Fibroblast of skin of left quadriceps (primary cell): Measurements from ENCODE around the gene CRISPLD2.

Experiments
- DNase-seq, 2 experiments: peaks; one replicate each; pipeline ENCODE4 v3.0.0-alpha.2; 2013; ENCODE audit warnings: low read depth in 2 of 2

Gene CRISPLD2

DNA sequence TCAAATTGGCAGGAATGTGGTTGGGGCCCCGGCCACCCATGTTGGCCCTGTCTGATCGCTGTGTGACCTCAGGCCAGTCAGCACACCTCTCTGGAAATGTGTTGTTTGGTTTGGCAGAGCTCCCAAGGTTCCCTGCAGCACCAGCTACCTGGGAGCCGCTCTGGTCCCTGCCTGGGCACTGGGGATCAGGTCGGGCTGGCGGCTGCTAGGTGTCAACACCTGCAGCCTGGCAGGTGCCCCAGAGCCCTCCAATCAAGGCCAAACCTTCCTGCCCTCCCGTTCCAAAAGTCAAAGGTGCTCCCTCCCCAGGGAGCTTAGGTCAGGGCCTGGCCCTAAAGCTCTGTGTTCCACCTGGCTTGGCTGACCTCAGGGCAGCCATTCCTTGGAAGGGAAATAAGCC lies 135.6 kb downstream of the CRISPLD2 start:
- no peak for DNase-seq

DNA sequence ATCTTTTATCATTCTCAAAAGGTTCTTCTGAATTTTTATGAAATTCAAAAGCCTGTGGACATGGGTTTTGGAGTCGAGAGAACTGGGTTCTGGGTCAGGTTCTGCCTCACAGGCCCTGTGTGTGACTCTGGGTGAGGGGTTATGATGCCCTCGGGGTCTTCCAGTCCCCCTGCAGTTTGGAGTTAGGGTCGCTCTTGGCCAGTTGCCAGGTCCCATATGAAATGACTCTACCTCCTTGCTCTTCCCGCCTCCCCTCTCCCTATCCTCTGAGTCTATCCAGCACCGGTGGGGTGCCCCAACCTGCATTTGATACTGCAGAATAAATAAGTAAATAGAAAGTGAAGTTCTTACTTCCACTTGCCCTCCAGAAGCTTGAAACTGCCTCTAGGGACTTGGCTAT lies 137.4 kb downstream of the CRISPLD2 start:
- no peak for DNase-seq

DNA sequence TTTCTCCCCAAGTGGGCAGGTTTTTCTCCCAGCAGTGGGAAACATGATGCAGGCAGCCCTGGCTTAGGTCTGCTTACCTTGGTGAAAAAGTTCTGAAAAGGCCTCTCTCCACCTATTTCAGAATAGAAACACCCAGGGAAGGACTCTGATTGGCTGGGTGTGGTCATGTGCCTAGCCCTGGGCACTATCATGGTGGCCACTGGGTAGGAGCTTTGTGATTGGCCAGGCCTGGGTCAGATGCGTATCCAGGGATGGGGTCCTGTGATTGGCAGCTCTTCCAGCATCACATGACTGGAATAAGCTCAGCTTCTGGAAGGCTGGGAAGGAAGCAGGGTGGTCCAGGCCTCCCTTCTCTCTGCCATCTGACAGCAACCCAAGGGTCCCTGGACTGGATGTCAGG lies 138.0 kb downstream of the CRISPLD2 start:
- no peak for DNase-seq
